Measurements from ENCODE around the gene RNASEH1. TPM values are rescaled to one million over a fixed set of nuclear protein-coding genes. Genes with fewer than 3 reads are reported as not detected.

RNASEH1 gene
- total and polyA plus RNA-seq, 2 of the 8 experiments (the other 6 are each of a cell fraction or from before 2014, with no cell fraction given), result 11.7 to 42.7 TPM

- no peak for TF ChIP-seq HDAC6 (IDR thresholded peaks at IDR 0.05; ENCODE audit: low read depth, low read length)
Measured at GRCh38 chr2:3604207-3604877, 46.2 kb upstream of the RNASEH1 start (continued).

Data from H1 (cell line).